ENCODE results near the gene CHM. TPM values are rescaled to one million over a fixed set of nuclear protein-coding genes. Genes with fewer than 3 reads are reported as not detected.
"Not testable (repeated sequence)": the region's sequence is repeated elsewhere in the genome, so short reads cannot be mapped to it uniquely, and the experiment has no call there.

Gene CHM
- total and polyA plus RNA-seq, 2 of the 8 experiments (the other 6 are each of a cell fraction or from before 2014, with no cell fraction given): 8.6 to 15.5 TPM

- H2BK12ac ChIP-seq (ENCODE audit: low read depth, low read length); H2BK15ac ChIP-seq (ENCODE audit: low read length); H4K91ac ChIP-seq (replicated peaks; ENCODE audit: insufficient read length, low read length); H4K8ac ChIP-seq (ENCODE audit: extremely low read depth, insufficient read depth, low read length); POLR2A ChIA-PET (ENCODE audit: partially characterized antibody); H3K18ac ChIP-seq (ENCODE audit: extremely low read depth, low read length); H2BK20ac ChIP-seq (ENCODE audit: low read length); H3K79me2 ChIP-seq (ENCODE audit: control insufficient read depth in 1 of 2, insufficient read depth in 2 of 2, low read length in 2 of 2); H3K79me1 ChIP-seq (ENCODE audit: low read depth, low read length); H3K9ac ChIP-seq (replicated peaks in 1 of 4; ENCODE audit: extremely low read depth in 1 of 4, low read depth in 3 of 4, low read length in 3 of 4); H4K20me1 ChIP-seq (replicated peaks in 1 of 2; ENCODE audit: control insufficient read depth in 1 of 2, insufficient read depth in 2 of 2, low read length in 2 of 2); H3K4me1 ChIP-seq (replicated peaks in 1 of 4; ENCODE audit: control insufficient read depth in 3 of 4, insufficient read depth in 4 of 4, low read length in 3 of 4); H2AFZ ChIP-seq (ENCODE audit: low read length); H3K4me3 ChIP-seq (ENCODE audit: extremely low read depth in 1 of 4, insufficient read depth in 2 of 4, low read depth in 3 of 4, low read length in 4 of 4); H3K27me3 ChIP-seq (replicated peaks in 1 of 4; ENCODE audit: control insufficient read depth in 3 of 4, extremely low read depth in 1 of 4, insufficient read depth in 3 of 4, low read length in 3 of 4); H3K23me2 ChIP-seq (ENCODE audit: low read depth, low read length); H4K5ac ChIP-seq (ENCODE audit: insufficient read length, low read depth, low read length); FAIRE-seq; H3K56ac ChIP-seq (replicated peaks; ENCODE audit: insufficient read length, low read depth, low read length); H2BK5ac ChIP-seq (ENCODE audit: low read depth, low read length); H3K23ac ChIP-seq (ENCODE audit: insufficient read length); CTCF ChIA-PET (ENCODE audit: partially characterized antibody); H2AK5ac ChIP-seq (ENCODE audit: low read depth, low read length); H3K4me2 ChIP-seq (ENCODE audit: insufficient read depth in 1 of 2, low read depth in 2 of 2, low read length in 2 of 2); DNase-seq (ENCODE audit: low read depth in 1 of 2, low spot score in 2 of 2); H2BK120ac ChIP-seq (replicated peaks; ENCODE audit: low read depth, low read length); H3K4ac ChIP-seq (replicated peaks; ENCODE audit: insufficient read length, low read depth, low read length); H3K9me3 ChIP-seq (ENCODE audit: insufficient read depth in 2 of 2, low read depth in 1 of 2, low read length in 1 of 2); H3K14ac ChIP-seq (ENCODE audit: insufficient read length); H3K27ac ChIP-seq (ENCODE audit: low read depth, low read length): not testable (repeated sequence)
- peaks cover 0 to 15% (median 2%) of the 10 kb centered on the region in 4 experiments; a peak in 3 of 8 replicates for H3K36me3 ChIP-seq (ENCODE audit: control insufficient read depth in 2 of 4, insufficient read depth in 4 of 4, low read length in 3 of 4)
- WGBS, 2 experiments (ENCODE audit: extremely low coverage in 1 of 2, insufficient coverage in 1 of 2, insufficient read length in 1 of 2, insufficient replicate concordance in 2 of 2, low coverage in 1 of 2, low lambda C conversion rate in 2 of 2, missing lambda C conversion rate in 1 of 2): 68% methylated on average over 3 of the region's 4 CpGs; no CpG with 5 or more reads in 1 of the 2 experiments
Measured at GRCh38 chrX:85944751-85945150, 102.6 kb downstream of the CHM start.
